HepG2 (cell line): ENCODE measurements around the gene PPCDC. TPM values are rescaled to one million over a fixed set of nuclear protein-coding genes. Genes with fewer than 3 reads are reported as not detected.

ENCODE experiments used
- ARID2 ChIP-seq: sonication (generic); formaldehyde crosslinking; IDR thresholded peaks from 2 replicates; pipeline ENCODE4 v1.8.1; 2022; ENCODE audit warnings: mild to moderate bottlenecking, missing genetic modification reagents, borderline replicate concordance
- DMTF1 ChIP-seq: sonication (generic); formaldehyde crosslinking; IDR thresholded peaks from 2 replicates; pipeline ENCODE4 v1.4.0; 2020; ENCODE audit warnings: mild to moderate bottlenecking, missing genetic modification reagents
- DNMT3B ChIP-seq: conservative IDR thresholded peaks from 2 replicates; pipeline ENCODE4 v1.6.1; 2016; ENCODE audit warnings: missing biosample characterization, control low read depth
- FLYWCH1 ChIP-seq: sonication (generic); formaldehyde crosslinking; IDR thresholded peaks from 2 replicates; pipeline ENCODE4 v1.8.1; 2023; ENCODE audit warnings: mild to moderate bottlenecking, missing genetic modification reagents
- HDAC2 ChIP-seq: sonication (generic); formaldehyde crosslinking; IDR thresholded peaks from 2 replicates; pipeline ENCODE4 v1.4.0; 2020; ENCODE audit warnings: missing genetic modification reagents
- MBD4 ChIP-seq: IDR thresholded peaks from 2 replicates; pipeline ENCODE4 v1.6.1; 2012; ENCODE audit warnings: low read length, inconsistent platforms, borderline replicate concordance
- MLX ChIP-seq: IDR thresholded peaks from 2 replicates; pipeline ENCODE4 v1.6.1; 2016
- MXD1 ChIP-seq: sonication (generic); formaldehyde crosslinking; IDR thresholded peaks from 2 replicates; pipeline ENCODE4 v1.4.0; 2020; ENCODE audit warnings: mild to moderate bottlenecking, missing genetic modification reagents
- NFRKB ChIP-seq: fragments of 450-650 bp; IDR thresholded peaks from 2 replicates; pipeline ENCODE4 v1.6.1; 2017
- SAFB2 ChIP-seq: sonication (generic); formaldehyde crosslinking; IDR thresholded peaks from 2 replicates; pipeline ENCODE4 v1.5.1; 2020; ENCODE audit warnings: missing genetic modification reagents, low read depth, mild to moderate bottlenecking, borderline replicate concordance
- SAP130 ChIP-seq: IDR thresholded peaks from 2 replicates; pipeline ENCODE4 v1.6.1; 2016; ENCODE audit warnings: low read depth
- SCMH1 ChIP-seq: sonication (generic); formaldehyde crosslinking; IDR thresholded peaks from 2 replicates; pipeline ENCODE4 v1.9.0; 2021; ENCODE audit warnings: missing genetic modification reagents, mild to moderate bottlenecking, borderline replicate concordance
- SP5 ChIP-seq: IDR thresholded peaks from 2 replicates; pipeline ENCODE4 v1.6.1; 2016; ENCODE audit warnings: low read depth, borderline replicate concordance
- THAP9 ChIP-seq: sonication (generic); formaldehyde crosslinking; IDR thresholded peaks from 2 replicates; pipeline ENCODE4; 2020; ENCODE audit warnings: missing genetic modification reagents, mild to moderate bottlenecking, borderline replicate concordance
- TP53 ChIP-seq: sonication (generic); formaldehyde crosslinking; conservative IDR thresholded peaks from 2 replicates; pipeline ENCODE4 v1.4.0; 2020; ENCODE audit warnings: missing genetic modification reagents
- YEATS2 ChIP-seq: sonication (generic); formaldehyde crosslinking; IDR thresholded peaks from 2 replicates; pipeline ENCODE4 v1.4.0; 2020; ENCODE audit warnings: missing genetic modification reagents, borderline replicate concordance
- ZBTB7A ChIP-seq: sonication (generic); formaldehyde crosslinking; IDR thresholded peaks from 2 replicates; pipeline ENCODE4 v1.8.0; 2022; ENCODE audit warnings: mild to moderate bottlenecking, missing genetic modification reagents
- ZMAT5 ChIP-seq: sonication (generic); formaldehyde crosslinking; IDR thresholded peaks from 2 replicates; pipeline ENCODE4 v1.5.0; 2020; ENCODE audit warnings: mild to moderate bottlenecking, low read depth, missing genetic modification reagents, borderline replicate concordance
- ZNF629 ChIP-seq: sonication (generic); formaldehyde crosslinking; conservative IDR thresholded peaks from 2 replicates; pipeline ENCODE4 v1.5.0; 2020; ENCODE audit warnings: missing genetic modification reagents
- ZNF772 ChIP-seq: sonication (generic); formaldehyde crosslinking; IDR thresholded peaks from 2 replicates; pipeline ENCODE4 v1.5.0; 2020; ENCODE audit warnings: mild to moderate bottlenecking, missing genetic modification reagents
- ZNF816 ChIP-seq: sonication (generic); formaldehyde crosslinking; IDR thresholded peaks from 2 replicates; pipeline ENCODE4 v1.8.0; 2022; ENCODE audit warnings: missing genetic modification reagents, mild to moderate bottlenecking, borderline replicate concordance
- ZNF878 ChIP-seq: sonication (generic); formaldehyde crosslinking; IDR thresholded peaks from 2 replicates; pipeline ENCODE4 v1.8.1; 2023; ENCODE audit warnings: mild to moderate bottlenecking, missing genetic modification reagents, moderate library complexity
- polyA plus RNA-seq, 8 experiments: library from polyadenylated mRNA; depleted of rRNA in 3 of 8; stranded (reverse) in 7 of 8; unstranded in 1 of 8; fragments of >200 nt; fragmentation: Illumina TruSeq in 4 of 8; extraction: Trizol in 4 of 8; gene quantifications; 2 replicates each; pipeline versions ENCODE4 v1.2.1 to v1.2.3, GENCODE V29; 2011 to 2016; ENCODE audit warnings: low read depth in 4 of 8, missing spikeins in 1 of 8, mixed read lengths in 1 of 8; ENCODE audit not compliant: insufficient read depth in 1 of 8
- total RNA-seq, 5 experiments: library from RNA; depleted of rRNA; stranded (reverse); fragments of >200 nt; fragmentation: Illumina TruSeq; extraction: Trizol; gene quantifications; 2 replicates each; pipeline ENCODE4 v1.2.3, GENCODE V29; 2016; ENCODE audit warnings: low read depth in 1 of 5

The PPCDC gene
- total and polyA plus RNA-seq, 2 of the 13 experiments (the other 11 are each of a cell fraction or from before 2014, with no cell fraction given): 12.3 to 12.8 TPM

- TF ChIP-seq THAP9 (CRISPR knock-in tag) (peak; percentile 47; the same call in 1 of the 2 replicates), YEATS2 (no peak), MXD1 (CRISPR knock-in tag) (no peak), ZNF878 (CRISPR knock-in tag) (peak; percentile 47; the same call in 1 of the 2 replicates), ZMAT5 (CRISPR knock-in tag) (no peak), ARID2 (no peak), SCMH1 (CRISPR knock-in tag) (no peak), ZNF629 (CRISPR knock-in tag) (no peak), DNMT3B (CRISPR knock-in tag) (no peak), FLYWCH1 (no peak), TP53 (no peak), NFRKB (no peak), HDAC2 (CRISPR knock-in tag) (peak; percentile 62; the same call in 1 of the 2 replicates), SAP130 (CRISPR knock-in tag) (peak; percentile 64), SAFB2 (CRISPR knock-in tag) (no peak), MBD4 (no peak), MLX (CRISPR knock-in tag) (no peak), ZNF772 (no peak), ZNF816 (peak; percentile 65; the same call in 1 of the 2 replicates), SP5 (CRISPR knock-in tag) (no peak), DMTF1 (no peak), ZBTB7A (CRISPR knock-in tag) (no peak)
These were observed 42.1 kb downstream of the PPCDC start (continued) for GRCh38 chr15:75065467-75065850.
